Right atrium auricular region (tissue), 2 donors: ENCODE results near the gene CA5B. TPM values are rescaled to one million over a fixed set of nuclear protein-coding genes. Genes with fewer than 3 reads are reported as not detected.
A peak's percentile ranks its signal among the peaks of the same experiment; 100 is the strongest.

Experiments used
- DNase-seq: peaks from one replicate; pipeline ENCODE4 v3.0.0-alpha.2; 2019; ENCODE audit warnings: low spot score
- H3K27ac ChIP-seq, 2 donors: fragments of 200-600 bp; sonication (generic); 1 replicate in 1 of 2; 2 replicates in 1 of 2; pipeline ENCODE4 v1.5.1; 2016 to 2019
- H3K27me3 ChIP-seq, 2 donors: fragments of 200-600 bp; sonication (generic); one replicate each; pipeline versions ENCODE4 v1.5.1 to v1.6.0; 2017 to 2019
- H3K36me3 ChIP-seq: fragments of 200-600 bp; sonication (generic); one replicate; pipeline ENCODE4 v1.5.1; 2016
- H3K4me1 ChIP-seq, 2 donors: fragments of 200-600 bp; sonication (generic); one replicate each; pipeline versions ENCODE4 v1.5.1 to v1.6.0; 2017 to 2019
- H3K4me3 ChIP-seq, 2 donors: fragments of 200-600 bp; sonication (generic); 1 replicate in 1 of 2; 2 replicates in 1 of 2; pipeline ENCODE4 v1.5.1; 2017 to 2019; ENCODE audit warnings: mild to moderate bottlenecking in 1 of 2, moderate library complexity in 1 of 2
- H3K9me3 ChIP-seq, 2 donors: fragments of 200-600 bp; sonication (generic); one replicate each; pipeline ENCODE4 v1.5.1; 2019
- total RNA-seq, 2 donors: library from RNA; depleted of rRNA; stranded (reverse); fragments of >200 nt; gene quantifications; one replicate each; pipeline ENCODE4 v1.1.0, GENCODE V29; 2016
- TF ChIP-seq, protein P1 (sequence below), 2 donors: fragments of 200-600 bp; sonication (generic); IDR thresholded peaks; one replicate each; pipeline ENCODE4 v1.5.1; 2019; ENCODE audit warnings: antibody characterized with exemption in 2 of 2

The CA5B gene
- total RNA-seq, 2 donors from 2014 or later, result 6.4 to 8.6 TPM

DNA sequence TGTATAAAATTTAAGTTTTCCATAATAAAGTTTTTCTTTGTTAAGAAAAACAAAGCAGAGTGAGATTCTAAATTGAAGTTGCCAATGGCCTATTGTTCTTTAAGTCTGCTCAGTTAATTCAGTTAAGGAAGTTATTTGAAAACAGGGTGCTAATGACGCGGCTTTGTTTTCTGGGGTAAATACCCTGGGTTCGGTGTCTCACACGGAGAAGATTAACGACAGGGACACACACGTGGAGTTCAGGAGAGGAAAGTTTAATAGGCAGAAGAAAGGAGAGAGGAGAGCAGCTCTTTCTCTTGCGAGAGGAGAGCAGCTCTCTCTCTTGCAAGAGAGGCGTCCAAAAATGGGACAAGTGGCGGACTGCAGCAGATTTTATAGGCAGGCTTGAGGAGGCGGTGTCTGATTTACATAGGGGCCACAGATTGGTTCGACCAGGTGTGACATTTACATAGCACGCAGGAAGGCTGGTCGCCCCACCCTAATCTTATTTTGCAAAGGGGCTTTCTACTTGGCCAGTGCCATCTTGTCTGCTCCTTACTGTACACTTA is 9.6 kb downstream of the CA5B start:
- no peaks in the 10 kb centered on the region for H3K36me3 ChIP-seq
- TF ChIP-seq, protein P1, sequence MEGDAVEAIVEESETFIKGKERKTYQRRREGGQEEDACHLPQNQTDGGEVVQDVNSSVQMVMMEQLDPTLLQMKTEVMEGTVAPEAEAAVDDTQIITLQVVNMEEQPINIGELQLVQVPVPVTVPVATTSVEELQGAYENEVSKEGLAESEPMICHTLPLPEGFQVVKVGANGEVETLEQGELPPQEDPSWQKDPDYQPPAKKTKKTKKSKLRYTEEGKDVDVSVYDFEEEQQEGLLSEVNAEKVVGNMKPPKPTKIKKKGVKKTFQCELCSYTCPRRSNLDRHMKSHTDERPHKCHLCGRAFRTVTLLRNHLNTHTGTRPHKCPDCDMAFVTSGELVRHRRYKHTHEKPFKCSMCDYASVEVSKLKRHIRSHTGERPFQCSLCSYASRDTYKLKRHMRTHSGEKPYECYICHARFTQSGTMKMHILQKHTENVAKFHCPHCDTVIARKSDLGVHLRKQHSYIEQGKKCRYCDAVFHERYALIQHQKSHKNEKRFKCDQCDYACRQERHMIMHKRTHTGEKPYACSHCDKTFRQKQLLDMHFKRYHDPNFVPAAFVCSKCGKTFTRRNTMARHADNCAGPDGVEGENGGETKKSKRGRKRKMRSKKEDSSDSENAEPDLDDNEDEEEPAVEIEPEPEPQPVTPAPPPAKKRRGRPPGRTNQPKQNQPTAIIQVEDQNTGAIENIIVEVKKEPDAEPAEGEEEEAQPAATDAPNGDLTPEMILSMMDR (IDR thresholded peaks at IDR 0.05), result no peak
- no peaks in the 10 kb centered on the region for H3K9me3 ChIP-seq
- H3K4me1 ChIP-seq, result peaks cover 0 to 29% of the 10 kb centered on the region in 2 donors
- H3K4me3 ChIP-seq, result no peak overlapping the region
- H3K27ac ChIP-seq, result no peak overlapping the region
- H3K27me3 ChIP-seq, result no peaks in the 10 kb centered on the region
- no peak for DNase-seq

DNA sequence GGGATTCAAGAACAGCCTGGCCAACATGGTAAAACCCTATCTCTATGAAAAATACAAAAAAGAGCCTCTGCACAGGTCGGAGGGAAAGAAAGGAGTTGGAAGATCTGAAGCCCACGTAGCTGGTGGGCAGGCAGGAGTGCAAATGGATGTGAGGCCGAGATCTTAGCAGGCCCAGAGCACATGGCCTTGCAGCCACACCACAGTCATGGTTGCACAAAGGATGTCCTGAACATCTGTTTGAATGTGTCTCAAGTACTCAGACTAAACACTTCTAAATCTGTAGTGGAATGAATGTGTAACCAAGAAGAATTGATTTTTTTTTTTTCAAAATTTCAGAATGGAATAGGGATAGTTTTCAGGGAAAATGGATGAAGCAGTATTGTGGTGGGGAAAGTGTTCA is 10.8 kb downstream of the CA5B start:
- TF ChIP-seq, protein P1 (IDR thresholded peaks at IDR 0.05), result no peak
- Histone ChIP-seq H3K27ac (peak overlapping the region in 1 of 2 donors; percentile 76), H3K36me3 (no peaks in the 10 kb centered on the region), H3K4me3 (no peak overlapping the region), H3K27me3 (no peaks in the 10 kb centered on the region), H3K9me3 (no peaks in the 10 kb centered on the region), H3K4me1 (peaks cover 0 to 24% of the 10 kb centered on the region in 2 donors)
- no peak for DNase-seq

DNA sequence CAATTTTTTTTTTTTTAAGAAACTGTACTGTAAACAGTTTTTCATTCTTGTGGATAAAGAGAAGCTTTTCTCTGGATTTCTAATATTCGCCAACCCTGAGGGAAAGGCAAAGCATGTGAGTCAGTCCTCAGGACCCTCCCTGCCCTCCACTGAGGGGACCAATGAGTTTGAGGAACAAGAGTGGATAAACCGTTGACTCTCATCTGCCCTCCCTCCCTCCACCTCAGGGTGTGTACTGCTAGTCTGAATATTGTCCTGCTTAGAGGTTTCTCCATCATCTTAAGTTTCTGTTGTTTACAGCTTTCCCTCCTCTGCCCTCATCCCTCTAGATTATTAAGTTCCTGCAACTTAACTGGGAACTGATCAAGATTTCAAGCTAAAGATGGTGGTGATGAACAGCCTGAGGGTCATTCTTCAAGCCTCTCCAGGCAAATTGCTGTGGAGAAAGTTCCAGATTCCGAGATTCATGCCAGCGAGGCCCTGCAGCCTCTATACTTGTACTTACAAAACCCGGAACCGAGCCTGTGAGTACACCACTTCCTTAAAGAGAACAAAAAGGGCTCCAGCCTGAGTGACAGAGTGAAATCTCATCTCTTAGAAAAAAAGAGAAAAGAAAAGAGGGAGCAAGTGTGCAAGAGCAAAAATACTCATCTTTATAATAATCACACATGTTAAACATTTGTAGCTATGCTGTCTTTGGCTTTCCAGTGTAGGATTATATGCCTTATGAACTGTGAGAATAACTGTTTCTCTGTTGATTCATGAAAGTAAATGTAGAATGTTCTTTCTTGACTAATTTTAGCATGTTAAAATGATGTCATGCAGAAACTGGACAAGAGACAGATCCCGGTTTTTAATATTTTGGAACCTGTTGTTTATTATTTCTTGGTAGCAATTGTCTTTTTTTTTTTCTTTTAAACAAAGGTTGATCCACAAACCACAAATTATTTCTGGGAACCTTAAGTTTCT is 11.9 kb downstream of the CA5B start:
- DNase-seq, result peak; percentile 64
- H3K36me3 ChIP-seq, result no peaks in the 10 kb centered on the region
- H3K27me3 ChIP-seq, result no peaks in the 10 kb centered on the region
- no peaks in the 10 kb centered on the region for H3K9me3 ChIP-seq
- no peak overlapping the region for H3K4me3 ChIP-seq
- TF ChIP-seq, protein P1 (IDR thresholded peaks at IDR 0.05), result no peak
- H3K27ac ChIP-seq, result peak overlapping the region; percentile 75 to 76
- H3K4me1 ChIP-seq, result peaks cover 0 to 16% of the 10 kb centered on the region in 2 donors

DNA sequence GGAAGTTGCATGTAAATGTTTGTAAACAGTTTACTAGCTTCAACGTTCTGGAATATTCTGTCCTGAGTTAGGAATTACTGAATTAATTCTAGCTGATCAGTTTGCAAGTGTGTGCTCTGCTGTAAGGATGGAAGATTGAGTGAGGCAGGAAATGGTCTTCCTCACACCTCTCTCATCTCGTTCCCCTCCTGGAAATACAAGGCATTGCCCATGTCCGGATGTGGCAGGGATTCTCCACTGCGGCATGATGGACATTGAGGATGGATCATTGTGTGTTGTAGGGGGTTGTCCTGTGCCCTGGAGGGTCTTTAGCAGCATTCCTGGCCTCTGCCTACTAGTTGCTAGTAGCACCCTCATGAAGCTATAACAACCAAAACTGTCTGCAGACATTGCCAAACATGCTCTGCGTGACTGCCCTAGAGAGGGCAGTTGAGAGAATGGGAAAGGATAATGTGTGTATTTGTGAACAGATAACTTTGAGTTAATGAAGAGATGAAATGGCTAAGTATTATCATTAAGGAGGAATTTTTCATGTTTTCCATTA is 12.6 kb downstream of the CA5B start:
- Histone ChIP-seq H3K4me3 (no peak overlapping the region), H3K9me3 (no peaks in the 10 kb centered on the region), H3K27me3 (no peaks in the 10 kb centered on the region), H3K27ac (peak overlapping the region; percentile 75 to 76), H3K36me3 (no peaks in the 10 kb centered on the region), H3K4me1 (peaks cover 0 to 16% of the 10 kb centered on the region in 2 donors)
- TF ChIP-seq, protein P1 (IDR thresholded peaks at IDR 0.05), result no peak
- DNase-seq, result no peak

DNA sequence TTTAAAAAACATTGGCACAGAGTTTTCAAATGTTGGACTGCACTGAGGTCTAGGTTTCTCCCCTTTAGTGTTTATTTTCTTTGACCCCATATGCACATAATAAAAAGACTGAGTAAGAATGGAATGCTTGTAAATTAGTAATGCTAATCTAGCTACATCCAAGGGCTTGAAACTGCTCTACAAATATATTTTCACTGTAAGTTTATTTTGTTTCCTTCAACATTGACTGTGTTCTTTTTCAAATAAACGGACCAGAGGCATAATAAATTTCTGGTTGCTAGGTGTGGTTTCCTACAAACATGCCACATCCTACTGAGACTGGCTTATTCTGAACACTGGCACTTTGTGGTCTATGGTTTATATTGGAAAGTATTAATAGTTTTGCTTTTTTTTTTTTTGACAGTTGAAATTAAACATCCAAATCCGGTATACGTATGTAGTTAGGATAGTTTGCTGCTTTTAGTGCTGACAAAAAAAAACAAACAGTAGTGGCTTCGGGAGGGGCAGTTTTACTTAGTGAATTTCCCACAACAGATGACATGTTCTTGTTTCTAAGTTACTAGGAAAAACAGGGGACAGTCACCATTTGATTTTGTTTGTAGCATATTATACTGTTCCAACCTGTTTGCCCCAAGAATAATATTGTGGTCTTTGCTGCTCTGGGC is 13.2 kb downstream of the CA5B start:
- H3K27me3 ChIP-seq, result no peaks in the 10 kb centered on the region
- peak overlapping the region; percentile 75 to 76 for H3K27ac ChIP-seq

More for the DNA sequence above, 13.2 kb downstream of the CA5B start:
- Histone ChIP-seq H3K4me3 (no peak overlapping the region), H3K4me1 (peaks cover 0 to 16% of the 10 kb centered on the region in 2 donors), H3K9me3 (no peaks in the 10 kb centered on the region), H3K36me3 (no peaks in the 10 kb centered on the region)
- TF ChIP-seq, protein P1 (IDR thresholded peaks at IDR 0.05), result no peak
- DNase-seq, result no peak
